Hepatocyte (in vitro differentiated cells): Measurements from ENCODE around the gene SRCIN1. TPM values are rescaled to one million over a fixed set of nuclear protein-coding genes. Genes with fewer than 3 reads are reported as not detected.

Experiments
- DNase-seq: peaks from one replicate; pipeline ENCODE4 v3.0.0-alpha.2; 2016; ENCODE audit warnings: low spot score
- H2AFZ ChIP-seq: fragments of 200-600 bp; sonication (generic); 2 replicates; pipeline ENCODE4 v1.6.0; 2016; ENCODE audit warnings: antibody characterized with exemption, mild to moderate bottlenecking
- H3K27ac ChIP-seq: fragments of 200-600 bp; sonication (generic); 2 replicates; pipeline ENCODE4 v1.5.1; 2016; ENCODE audit warnings: mild to moderate bottlenecking
- H3K27me3 ChIP-seq: fragments of 200-600 bp; sonication (generic); 2 replicates; pipeline ENCODE4 v1.6.1; 2016
- H3K36me3 ChIP-seq: fragments of 200-600 bp; sonication (generic); replicated peaks from 2 replicates; pipeline ENCODE4 v1.5.1; 2016; ENCODE audit warnings: low read depth; ENCODE audit not compliant: insufficient read depth
- H3K4me1 ChIP-seq: fragments of 200-600 bp; sonication (generic); 2 replicates; pipeline ENCODE4 v1.5.1; 2016; ENCODE audit warnings: mild to moderate bottlenecking, moderate library complexity; ENCODE audit not compliant: insufficient read depth
- H3K4me2 ChIP-seq: fragments of 200-600 bp; sonication (generic); 2 replicates; pipeline ENCODE4 v1.6.0; 2016
- H3K4me3 ChIP-seq: fragments of 200-600 bp; sonication (generic); 2 replicates; pipeline ENCODE4 v1.5.1; 2016; ENCODE audit warnings: mild to moderate bottlenecking
- H3K79me2 ChIP-seq: fragments of 200-600 bp; sonication (generic); 2 replicates; pipeline ENCODE4 v1.6.0; 2017; ENCODE audit warnings: mild to moderate bottlenecking
- H3K9me2 ChIP-seq: fragments of 200-600 bp; sonication (generic); replicated peaks from 2 replicates; pipeline ENCODE4 v1.6.0; 2017; ENCODE audit warnings: mild to moderate bottlenecking; ENCODE audit not compliant: insufficient read depth
- H3K9me3 ChIP-seq: fragments of 200-600 bp; sonication (generic); 2 replicates; pipeline ENCODE4 v1.5.1; 2016; ENCODE audit warnings: low read depth, mild to moderate bottlenecking
- H4K20me1 ChIP-seq: fragments of 200-600 bp; sonication (generic); 2 replicates; pipeline ENCODE4 v1.6.0; 2016; ENCODE audit warnings: mild to moderate bottlenecking; ENCODE audit not compliant: insufficient read depth, poor library complexity, severe bottlenecking
- CTCF ChIP-seq: fragments of 200-600 bp; sonication (generic); IDR thresholded peaks from 2 replicates; pipeline ENCODE4 v1.5.1; 2016; ENCODE audit warnings: antibody characterized with exemption, mild to moderate bottlenecking; ENCODE audit not compliant: poor library complexity
- EZH2 ChIP-seq: fragments of 200-600 bp; sonication (generic); IDR thresholded peaks from 2 replicates; pipeline ENCODE4 v1.6.1; 2016; ENCODE audit warnings: antibody characterized with exemption, mild to moderate bottlenecking, borderline replicate concordance
- EZH2phosphoT487 ChIP-seq: fragments of 200-600 bp; sonication (generic); IDR thresholded peaks from one replicate; pipeline ENCODE4 v1.6.1; 2018; ENCODE audit warnings: antibody characterized with exemption, mild to moderate bottlenecking, low read depth, moderate library complexity; ENCODE audit not compliant: unreplicated experiment, severe bottlenecking
- WGBS: methylation state at CpG from one replicate; pipeline ENCODE4 v1.1.6; 2016; ENCODE audit warnings: low lambda C conversion rate; ENCODE audit errors: missing lambda C conversion rate; 5-methylcytosine and 5-hydroxymethylcytosine counted together
- polyA plus RNA-seq: library from polyadenylated mRNA; unstranded; fragments of >200 nt; fragmentation: Nextera tagmentation; extraction: Ambion mirVana; gene quantifications from 2 replicates; pipeline ENCODE4 v1.2.1, GENCODE V29; 2016
- total RNA-seq: library from RNA; depleted of rRNA; stranded (reverse); fragments of >200 nt; gene quantifications from 2 replicates; pipeline ENCODE4 v1.2.3, GENCODE V29; 2014

Gene SRCIN1
- total and polyA plus RNA-seq, 2 experiments from 2014 or later = 0.82 to 0.90 TPM

DNA sequence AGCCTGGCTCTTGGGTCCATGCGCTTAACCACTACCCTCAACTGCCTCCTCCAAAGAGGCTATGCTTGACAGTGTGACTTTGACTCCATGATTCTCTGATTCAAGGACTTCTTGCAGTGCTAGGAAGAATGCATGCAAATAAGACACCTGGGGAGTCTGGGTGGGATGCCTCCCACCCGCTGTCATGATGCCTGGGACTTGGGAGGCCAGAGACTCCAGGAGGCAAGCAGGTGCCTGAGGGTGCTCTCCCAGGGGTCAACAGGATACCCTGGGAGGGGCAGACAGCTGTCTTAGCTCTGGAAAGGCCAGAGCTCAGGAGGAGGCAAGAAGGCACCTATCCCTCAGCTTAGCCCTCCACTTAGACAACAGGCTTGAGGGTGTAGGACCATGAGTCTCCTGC is 38.4 kb downstream of the SRCIN1 start:
- no peaks in the 10 kb centered on the region for H3K36me3 ChIP-seq
- H2AFZ ChIP-seq = no peak overlapping the region
- no peaks in the 10 kb centered on the region for H3K9me3 ChIP-seq
- no peaks in the 10 kb centered on the region for H4K20me1 ChIP-seq
- TF ChIP-seq EZH2phosphoT487 (no peak), CTCF (no peak), EZH2 (no peak)
- H3K4me2 ChIP-seq = no peak overlapping the region
- H3K79me2 ChIP-seq = no peaks in the 10 kb centered on the region
- H3K27me3 ChIP-seq = peaks cover 89% of the 10 kb centered on the region
- H3K4me3 ChIP-seq = no peak overlapping the region
- peaks cover 4% of the 10 kb centered on the region for H3K4me1 ChIP-seq
- no peak overlapping the region for H3K27ac ChIP-seq
- 91% methylated on average over 2 of the region's 2 CpGs for WGBS
- no peaks in the 10 kb centered on the region for H3K9me2 ChIP-seq
- DNase-seq = no peak

- H3K4me2 ChIP-seq = no peak overlapping the region
- no peaks in the 10 kb centered on the region for H3K9me2 ChIP-seq
- no peaks in the 10 kb centered on the region for H3K36me3 ChIP-seq
- no peak overlapping the region for H3K4me3 ChIP-seq
- H3K79me2 ChIP-seq = no peaks in the 10 kb centered on the region
- no peaks in the 10 kb centered on the region for H4K20me1 ChIP-seq
- no peaks in the 10 kb centered on the region for H3K9me3 ChIP-seq
- TF ChIP-seq EZH2phosphoT487 = no peak
- no peak for TF ChIP-seq EZH2
- TF ChIP-seq CTCF = no peak
- H3K27ac ChIP-seq = no peak overlapping the region
- H3K27me3 ChIP-seq = peaks cover 91% of the 10 kb centered on the region
- no peak overlapping the region for H2AFZ ChIP-seq
- WGBS = 86% methylated on average over 5 of the region's 5 CpGs
- peaks cover 4% of the 10 kb centered on the region for H3K4me1 ChIP-seq
- DNase-seq = no peak
These were observed 39.1 kb downstream of the SRCIN1 start for GRCh38 chr17:38566666-38567031.

GRCh38 chr17:38565853-38566665 is 39.7 kb downstream of the SRCIN1 start:
- no peak for TF ChIP-seq EZH2phosphoT487
- no peak for TF ChIP-seq CTCF
- no peak for TF ChIP-seq EZH2
- H3K4me2 ChIP-seq = no peak overlapping the region
- no peak overlapping the region for H3K27ac ChIP-seq
- H3K9me3 ChIP-seq = no peaks in the 10 kb centered on the region
- no peaks in the 10 kb centered on the region for H4K20me1 ChIP-seq
- 73% methylated on average over 10 of the region's 10 CpGs for WGBS
- H3K9me2 ChIP-seq = no peaks in the 10 kb centered on the region
- no peaks in the 10 kb centered on the region for H3K36me3 ChIP-seq
- DNase-seq = no peak
- no peak overlapping the region for H2AFZ ChIP-seq
- H3K79me2 ChIP-seq = no peaks in the 10 kb centered on the region
- H3K4me3 ChIP-seq = no peak overlapping the region
- peaks cover 91% of the 10 kb centered on the region for H3K27me3 ChIP-seq
- H3K4me1 ChIP-seq = peaks cover 4% of the 10 kb centered on the region
